ENCODE results near the gene ILDR2.
"Not testable (repeated sequence)": the region's sequence is repeated elsewhere in the genome, so short reads cannot be mapped to it uniquely, and the experiment has no call there.

ILDR2 gene

DNA sequence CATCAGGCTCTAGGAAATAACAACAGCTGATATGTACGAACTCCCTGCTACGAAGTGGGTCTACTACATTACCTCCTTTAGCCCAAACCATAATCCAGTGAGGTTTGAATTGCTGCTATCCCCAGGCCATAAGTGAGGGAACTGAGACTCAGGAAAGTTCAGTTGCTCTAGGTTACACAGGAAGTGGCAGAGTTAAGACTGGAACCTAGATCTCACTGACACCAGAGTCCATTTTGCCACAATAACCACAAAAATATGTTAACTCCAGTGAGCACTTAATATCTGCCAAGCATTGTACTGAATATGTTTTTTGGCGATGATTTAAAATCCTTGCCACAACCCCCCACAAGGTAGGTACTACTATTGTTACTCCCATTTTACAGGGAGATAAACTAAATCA is 90.4 kb downstream of the ILDR2 start:
- Histone ChIP-seq H3K4me3 (ENCODE audit: low read length) (no peak overlapping the region), H3K36me3 (replicated peaks; ENCODE audit: insufficient read depth, low read length) (no peaks in the 10 kb centered on the region), H4K20me1 (ENCODE audit: insufficient read depth, low read length) (no peaks in the 10 kb centered on the region), H3K27me3 (replicated peaks; ENCODE audit: insufficient read depth, low read length) (no peaks in the 10 kb centered on the region), H3K9ac (ENCODE audit: low read length) (no peak overlapping the region), H3F3A (ENCODE audit: insufficient read depth, low read length) (no peaks in the 10 kb centered on the region), H2AFZ (ENCODE audit: low read length) (peak overlapping the region; percentile 0; the same call in 1 of the 2 replicates), H3K4me1 (ENCODE audit: low read length) (peaks cover 9% of the 10 kb centered on the region), H3K9me2 (replicated peaks; ENCODE audit: insufficient read depth, low read length) (no peaks in the 10 kb centered on the region), H3K27ac (ENCODE audit: low read length) (no peak overlapping the region), H3K4me2 (ENCODE audit: low read depth, low read length) (no peak overlapping the region), H3K79me2 (ENCODE audit: low read length) (no peaks in the 10 kb centered on the region), H3K9me3 (replicated peaks; ENCODE audit: insufficient read depth, low read length) (no peaks in the 10 kb centered on the region)
- peak; percentile 46 for DNase-seq
- TF ChIP-seq EZH2 (optimal IDR thresholded peaks at IDR 0.05; ENCODE audit: low read depth, low read length) (no peak), CTCF (IDR thresholded peaks at IDR 0.05; ENCODE audit: low read length) (no peak), EZH2phosphoT487 (IDR thresholded peaks at IDR 0.05; ENCODE audit: low read length) (no peak)

DNA sequence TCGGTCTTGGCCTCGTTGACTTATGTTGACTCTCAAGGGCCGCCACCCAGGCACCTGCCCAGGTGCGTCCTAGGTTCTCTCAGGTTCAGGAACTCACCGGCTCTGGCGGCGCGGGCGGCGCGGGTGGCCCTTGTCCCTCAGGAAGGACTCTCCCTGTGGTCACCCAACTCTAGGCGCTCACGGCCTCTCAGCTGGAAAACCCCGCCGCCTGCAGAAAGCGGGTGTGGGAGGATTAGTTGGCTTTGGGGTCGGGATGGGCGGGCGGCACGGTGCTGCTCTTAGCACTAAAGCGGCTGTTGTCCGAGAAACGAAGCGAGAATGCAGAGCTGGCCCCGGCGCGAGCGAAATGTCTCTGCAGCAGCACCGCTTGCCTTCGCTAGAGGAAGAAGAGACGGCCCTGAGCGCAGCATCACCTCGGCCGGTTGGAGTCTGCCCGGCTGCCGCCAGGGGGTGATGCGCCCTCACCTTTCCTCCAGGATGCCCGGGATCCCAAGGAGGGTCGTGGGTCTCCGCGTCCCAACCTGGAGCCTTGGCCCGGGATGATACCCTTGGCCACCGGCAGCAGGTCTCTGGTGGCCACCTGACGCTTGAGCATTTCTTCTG is 91.2 kb downstream of the ILDR2 start:
- H3K79me2 ChIP-seq (ENCODE audit: low read length) = no peaks in the 10 kb centered on the region
- H3F3A ChIP-seq (ENCODE audit: insufficient read depth, low read length) = no peaks in the 10 kb centered on the region
- no peak overlapping the region for H3K4me3 ChIP-seq (ENCODE audit: low read length)
- no peaks in the 10 kb centered on the region for H3K27me3 ChIP-seq (replicated peaks; ENCODE audit: insufficient read depth, low read length)
- no peak for DNase-seq
- H3K9me2 ChIP-seq (replicated peaks; ENCODE audit: insufficient read depth, low read length) = no peaks in the 10 kb centered on the region
- no peak overlapping the region for H2AFZ ChIP-seq (ENCODE audit: low read length)
- no peak overlapping the region for H3K27ac ChIP-seq (ENCODE audit: low read length)
- peaks cover 9% of the 10 kb centered on the region for H3K4me1 ChIP-seq (ENCODE audit: low read length)
- H4K20me1 ChIP-seq (ENCODE audit: insufficient read depth, low read length) = no peaks in the 10 kb centered on the region
- no peak overlapping the region for H3K4me2 ChIP-seq (ENCODE audit: low read depth, low read length)
- no peaks in the 10 kb centered on the region for H3K36me3 ChIP-seq (replicated peaks; ENCODE audit: insufficient read depth, low read length)
- TF ChIP-seq EZH2phosphoT487 (IDR thresholded peaks at IDR 0.05; ENCODE audit: low read length) (no peak), CTCF (IDR thresholded peaks at IDR 0.05; ENCODE audit: low read length) (peak; percentile 32)
- no peak overlapping the region for H3K9ac ChIP-seq (ENCODE audit: low read length)
- H3K9me3 ChIP-seq (replicated peaks; ENCODE audit: insufficient read depth, low read length) = no peaks in the 10 kb centered on the region

- H3K4me2 ChIP-seq (ENCODE audit: low read depth, low read length) = no peak overlapping the region
- no peaks in the 10 kb centered on the region for H3K27me3 ChIP-seq (replicated peaks; ENCODE audit: insufficient read depth, low read length)
- H3K4me1 ChIP-seq (ENCODE audit: low read length) = peaks cover 9% of the 10 kb centered on the region
- H3K9me2 ChIP-seq (replicated peaks; ENCODE audit: insufficient read depth, low read length) = no peaks in the 10 kb centered on the region
- TF ChIP-seq CTCF (IDR thresholded peaks at IDR 0.05; ENCODE audit: low read length) (no peak), EZH2phosphoT487 (IDR thresholded peaks at IDR 0.05; ENCODE audit: low read length) (no peak), EZH2 (optimal IDR thresholded peaks at IDR 0.05; ENCODE audit: low read depth, low read length) (no peak)
- H3K9ac ChIP-seq (ENCODE audit: low read length) = no peak overlapping the region
- no peak overlapping the region for H2AFZ ChIP-seq (ENCODE audit: low read length)
- H3K79me2 ChIP-seq (ENCODE audit: low read length) = no peaks in the 10 kb centered on the region
- no peaks in the 10 kb centered on the region for H3K36me3 ChIP-seq (replicated peaks; ENCODE audit: insufficient read depth, low read length)
- H3K27ac ChIP-seq (ENCODE audit: low read length) = no peak overlapping the region
- H3K4me3 ChIP-seq (ENCODE audit: low read length) = no peak overlapping the region
- DNase-seq = no peak
- no peaks in the 10 kb centered on the region for H3K9me3 ChIP-seq (replicated peaks; ENCODE audit: insufficient read depth, low read length)
- no peaks in the 10 kb centered on the region for H4K20me1 ChIP-seq (ENCODE audit: insufficient read depth, low read length)
- H3F3A ChIP-seq (ENCODE audit: insufficient read depth, low read length) = no peaks in the 10 kb centered on the region
These were observed 92.4 kb downstream of the ILDR2 start for GRCh38 chr1:166882893-166883292.

GRCh38 chr1:166878173-166878917 is 97.0 kb downstream of the ILDR2 start:
- H3K27ac ChIP-seq (ENCODE audit: low read length); H3K9me2 ChIP-seq (replicated peaks; ENCODE audit: insufficient read depth, low read length); H3K36me3 ChIP-seq (replicated peaks; ENCODE audit: insufficient read depth, low read length); H2AFZ ChIP-seq (ENCODE audit: low read length); H3K9ac ChIP-seq (ENCODE audit: low read length); H3K4me3 ChIP-seq (ENCODE audit: low read length); H3K27me3 ChIP-seq (replicated peaks; ENCODE audit: insufficient read depth, low read length); H3K4me2 ChIP-seq (ENCODE audit: low read depth, low read length); DNase-seq; H3K9me3 ChIP-seq (replicated peaks; ENCODE audit: insufficient read depth, low read length); H4K20me1 ChIP-seq (ENCODE audit: insufficient read depth, low read length): not testable (repeated sequence)
- H3F3A ChIP-seq (ENCODE audit: insufficient read depth, low read length) = peaks cover 16% of the 10 kb centered on the region; the same call in 1 of the 2 replicates
- peaks cover 25% of the 10 kb centered on the region for H3K79me2 ChIP-seq (ENCODE audit: low read length)
- peaks cover 12% of the 10 kb centered on the region for H3K4me1 ChIP-seq (ENCODE audit: low read length)
